Measurements from ENCODE around the gene SMAD7.
"Not testable (repeated sequence)": the region's sequence is repeated elsewhere in the genome, so short reads cannot be mapped to it uniquely, and the experiment has no call there.

SMAD7 gene

DNA sequence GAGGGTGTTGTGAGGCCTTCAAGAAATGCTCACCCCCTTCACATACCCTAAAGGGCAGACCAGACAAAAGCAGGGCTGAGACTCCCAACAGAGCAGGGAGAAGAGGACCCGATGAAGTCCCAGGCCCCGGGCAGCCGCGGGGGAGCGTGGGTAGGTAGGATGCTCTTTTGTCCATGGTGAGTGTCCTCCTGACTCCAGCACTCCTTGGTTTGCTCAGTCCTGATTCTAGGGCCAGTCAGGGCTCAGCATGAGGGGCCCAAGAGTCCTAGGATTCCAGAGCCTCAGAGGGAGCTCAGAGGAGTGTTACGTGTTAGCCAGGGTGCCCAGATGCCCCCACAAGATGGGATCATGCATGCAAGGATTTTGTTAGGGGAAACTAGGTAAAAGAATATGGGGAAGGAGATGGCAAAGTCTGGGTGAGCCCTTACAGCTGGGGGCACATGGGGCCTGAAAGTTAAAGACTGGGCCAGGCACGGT is 64.8 kb downstream of the SMAD7 start:
- in situ Hi-C loops (cut with MboI; ENCODE audit: low sequenced_read_pairs): no loop called here

DNA sequence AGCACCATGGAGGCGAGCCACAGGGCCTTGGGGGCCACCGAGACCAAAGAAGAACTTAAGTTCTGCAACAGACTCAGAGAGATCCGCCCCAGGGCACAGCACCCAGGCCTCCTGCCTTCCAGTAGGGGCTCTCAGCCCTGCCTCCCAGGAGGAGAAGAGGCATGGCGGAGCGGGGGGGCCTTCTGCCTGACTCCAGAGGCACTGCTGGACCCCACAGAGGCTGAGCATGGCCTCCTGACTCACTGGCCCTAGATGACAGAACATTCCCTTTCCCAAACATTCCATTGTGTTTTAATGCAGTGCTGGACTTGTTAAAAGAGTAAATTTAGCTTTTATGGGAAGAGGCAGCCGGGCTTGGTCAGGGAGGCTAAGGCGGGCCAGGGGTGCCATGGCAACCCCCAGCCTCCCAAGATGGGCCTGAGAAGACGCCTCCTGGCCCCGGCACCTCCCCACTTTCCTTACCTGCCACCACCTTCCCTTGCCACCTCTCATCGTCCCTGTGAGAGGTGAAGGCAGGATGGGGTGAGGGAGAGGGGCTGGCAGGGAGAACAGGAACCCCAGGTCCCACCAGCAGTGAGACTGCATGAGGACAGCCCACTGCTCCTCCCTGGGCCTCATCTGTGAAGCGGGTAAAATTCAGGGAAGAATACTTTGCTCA is 65.4 kb downstream of the SMAD7 start:
- in situ Hi-C loops (cut with MboI; ENCODE audit: low sequenced_read_pairs): no loop called here

DNA sequence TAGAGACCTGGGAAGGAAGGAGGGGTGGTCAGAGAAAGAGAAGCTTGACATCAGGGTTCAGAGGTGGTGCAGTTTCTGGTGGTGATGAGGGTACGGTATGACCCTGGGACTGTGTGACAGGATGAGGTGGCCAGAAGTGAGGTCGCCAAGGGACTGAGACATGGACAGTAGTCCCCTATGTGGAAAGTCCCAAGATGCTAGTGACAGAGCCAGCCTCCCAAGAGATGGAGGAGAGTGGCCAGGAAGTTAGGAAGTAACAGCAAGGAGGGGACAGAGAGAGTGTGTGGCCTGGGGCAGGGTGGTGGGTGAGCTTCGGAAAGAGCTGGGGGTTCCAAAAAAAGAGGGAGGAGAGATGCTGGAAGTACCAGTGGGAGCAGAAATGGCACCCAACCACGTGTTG is 66.0 kb downstream of the SMAD7 start:
- in situ Hi-C loops (cut with MboI; ENCODE audit: low sequenced_read_pairs): no loop called here

DNA sequence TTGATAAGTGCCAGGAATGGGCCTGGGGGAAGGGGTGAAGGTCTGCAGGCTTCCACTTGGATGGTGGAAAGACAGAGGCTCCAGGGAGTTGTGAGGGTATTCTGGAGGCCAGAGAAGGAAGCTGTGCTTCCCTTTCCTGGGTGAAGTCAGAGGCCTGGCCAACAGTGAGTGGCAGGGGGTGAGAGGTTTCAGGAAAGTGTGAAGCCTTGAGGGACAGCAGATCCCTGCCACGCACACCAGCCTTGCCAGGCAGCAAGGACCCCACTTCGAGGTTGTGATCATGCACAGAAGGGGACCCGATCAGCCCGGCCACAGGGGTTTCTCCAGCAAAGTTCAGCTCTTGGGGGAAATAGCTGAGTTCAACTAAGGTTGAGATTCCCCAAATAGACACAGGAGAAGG is 66.5 kb downstream of the SMAD7 start:
- in situ Hi-C loops (cut with MboI; ENCODE audit: low sequenced_read_pairs): no loop called here

DNA sequence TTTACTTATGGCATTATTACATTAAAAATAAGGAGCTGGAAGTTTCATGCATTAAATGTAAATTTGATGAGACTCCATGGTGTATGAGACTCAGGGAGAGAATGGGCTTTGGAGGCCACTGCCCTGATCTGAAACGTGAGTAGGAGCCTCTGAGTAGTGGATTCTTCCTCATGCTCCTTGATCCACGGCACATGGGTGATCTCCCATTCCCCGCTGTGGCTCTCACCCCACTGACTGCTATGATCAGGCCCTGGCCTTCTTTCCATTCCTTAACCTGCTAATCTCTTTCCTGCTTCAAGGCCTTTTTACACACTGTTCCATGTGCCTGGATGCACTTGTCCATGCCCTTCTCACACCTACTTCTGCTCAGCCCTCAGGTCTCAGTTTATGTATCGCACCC is 68.4 kb downstream of the SMAD7 start:
- in situ Hi-C loops (cut with MboI; ENCODE audit: low sequenced_read_pairs): no loop called here

DNA sequence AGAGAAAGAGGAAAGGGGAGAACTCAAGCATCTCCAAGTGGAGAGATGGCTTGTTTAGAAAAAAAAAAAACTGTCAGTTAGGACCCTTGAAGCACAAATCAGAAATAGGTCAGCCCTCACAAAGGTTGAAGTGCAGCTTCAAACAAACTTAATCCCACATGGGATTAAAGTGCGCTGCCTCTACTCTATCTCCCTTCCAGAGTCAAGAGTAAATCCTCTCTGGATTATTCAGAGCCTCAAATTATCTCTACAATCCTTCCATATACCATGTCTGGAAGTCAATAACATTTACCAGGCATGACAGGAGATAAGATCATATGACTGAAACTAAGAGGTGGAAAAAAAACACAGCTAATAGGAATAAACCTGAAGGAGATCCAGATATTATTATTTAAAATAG is 69.8 kb downstream of the SMAD7 start:
- in situ Hi-C loops (cut with MboI; ENCODE audit: low sequenced_read_pairs): no loop called here

DNA sequence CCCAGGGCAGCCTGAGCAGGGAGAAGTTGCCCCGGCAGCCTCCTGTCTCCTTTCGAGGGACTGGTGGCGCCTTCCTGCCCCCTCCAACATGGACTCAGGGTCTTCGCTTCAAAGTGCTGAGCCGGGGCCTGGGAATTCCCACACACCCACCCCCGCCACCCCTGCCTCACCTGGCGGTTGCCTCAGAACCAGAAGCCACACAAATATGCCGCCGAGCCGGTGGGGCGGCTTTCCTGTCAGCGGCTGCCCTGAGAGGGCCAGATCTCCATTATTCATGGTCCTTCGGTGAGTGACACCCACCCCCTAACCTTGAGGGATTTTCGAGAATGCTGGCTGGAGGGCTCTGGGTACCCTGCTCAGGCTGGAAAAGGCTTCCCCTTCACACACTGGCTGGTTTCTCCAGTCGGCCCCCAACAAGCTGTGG is 71.7 kb downstream of the SMAD7 start:
- in situ Hi-C loops (cut with MboI; ENCODE audit: low sequenced_read_pairs): no loop called here

DNA sequence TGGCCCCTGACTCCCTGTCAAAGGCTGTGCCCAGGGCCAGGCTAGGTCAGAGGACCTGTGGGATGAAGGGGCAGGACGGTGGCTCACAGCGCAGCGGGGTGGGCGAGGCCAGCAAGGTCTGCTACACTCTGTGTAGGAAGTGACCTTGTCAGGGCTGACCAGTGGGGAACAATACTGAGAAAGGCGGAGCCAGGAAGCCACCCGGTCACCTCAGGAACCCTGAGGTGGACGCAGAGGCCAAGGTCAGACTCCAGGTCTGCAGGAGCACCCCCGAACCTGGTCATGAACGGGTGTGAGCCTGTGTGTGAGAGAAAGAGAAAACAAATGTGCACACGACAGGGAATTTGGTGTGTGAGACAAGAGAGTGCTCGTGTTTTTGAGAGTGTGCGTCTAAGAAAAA is 72.3 kb downstream of the SMAD7 start:
- in situ Hi-C loops (cut with MboI; ENCODE audit: low sequenced_read_pairs): no loop called here

DNA sequence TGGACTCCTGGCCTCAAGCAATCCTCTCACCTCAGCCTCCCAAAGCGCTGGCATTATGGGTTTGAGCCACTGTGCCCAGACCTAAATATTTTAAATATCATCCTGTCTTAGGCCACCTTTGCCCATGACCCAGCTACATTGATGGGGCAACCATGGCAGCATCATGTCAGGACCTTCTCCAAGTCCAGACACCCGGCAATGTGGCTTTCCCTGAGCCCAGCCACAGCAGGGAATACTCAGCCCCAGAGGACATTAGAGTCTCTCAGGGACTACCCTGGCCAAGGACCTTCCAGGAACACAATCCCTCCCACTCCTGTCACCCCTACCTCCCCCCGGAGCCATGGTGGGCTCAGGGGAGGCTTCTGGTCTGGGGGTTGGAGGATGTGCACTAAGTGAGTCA is 72.8 kb downstream of the SMAD7 start:
- in situ Hi-C loops (cut with MboI; ENCODE audit: low sequenced_read_pairs): no loop called here

DNA sequence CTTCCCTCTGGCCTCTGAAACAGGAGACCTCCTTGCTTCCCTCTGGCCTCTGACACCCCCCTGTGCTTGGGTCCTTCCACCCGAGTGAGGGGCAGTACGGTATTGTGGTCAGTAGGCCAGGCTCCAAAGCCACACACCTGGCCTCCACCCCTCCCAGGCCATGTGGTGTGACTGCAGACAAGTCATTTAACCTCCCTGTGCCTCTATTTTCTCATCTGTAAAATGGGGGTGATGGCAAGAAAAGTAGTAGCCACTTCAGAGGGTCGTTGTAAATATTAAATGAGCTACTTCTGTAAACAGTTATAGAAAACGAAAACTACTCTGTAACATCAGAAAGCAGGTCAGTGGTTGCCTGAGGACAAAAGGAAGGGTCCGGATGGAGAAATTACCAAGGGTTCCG is 74.2 kb downstream of the SMAD7 start:
- in situ Hi-C loops (cut with MboI; ENCODE audit: low sequenced_read_pairs): no loop called here

DNA sequence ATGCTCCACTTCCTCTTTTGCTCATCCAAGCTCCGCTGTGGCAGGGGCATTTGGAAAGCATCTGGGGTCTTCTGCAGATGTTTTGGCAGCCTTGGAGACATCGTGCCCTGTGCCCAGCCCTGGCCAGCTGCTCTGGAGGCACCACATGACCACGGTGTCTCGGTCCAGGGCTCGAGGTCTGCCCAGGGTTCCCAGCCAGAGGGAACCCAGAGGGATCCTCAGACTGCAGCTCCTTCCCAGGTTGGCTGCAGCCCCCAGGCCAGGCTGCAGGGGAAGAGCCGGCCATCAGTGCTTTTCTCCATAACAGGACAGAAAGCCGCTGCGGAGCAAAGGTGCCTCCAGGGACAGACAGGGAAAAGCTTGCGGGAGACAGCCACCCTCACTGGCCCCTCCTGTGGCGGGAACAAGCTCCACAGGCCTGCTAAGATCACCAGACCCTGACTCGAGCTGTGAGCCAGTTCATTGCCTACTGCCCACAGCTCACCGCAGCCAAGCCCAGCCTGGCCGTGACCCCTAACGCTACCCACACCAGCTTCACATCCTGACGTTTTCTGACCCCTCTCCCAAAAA is 74.7 kb downstream of the SMAD7 start:
- in situ Hi-C loops (cut with MboI; ENCODE audit: low sequenced_read_pairs): no loop called here

DNA sequence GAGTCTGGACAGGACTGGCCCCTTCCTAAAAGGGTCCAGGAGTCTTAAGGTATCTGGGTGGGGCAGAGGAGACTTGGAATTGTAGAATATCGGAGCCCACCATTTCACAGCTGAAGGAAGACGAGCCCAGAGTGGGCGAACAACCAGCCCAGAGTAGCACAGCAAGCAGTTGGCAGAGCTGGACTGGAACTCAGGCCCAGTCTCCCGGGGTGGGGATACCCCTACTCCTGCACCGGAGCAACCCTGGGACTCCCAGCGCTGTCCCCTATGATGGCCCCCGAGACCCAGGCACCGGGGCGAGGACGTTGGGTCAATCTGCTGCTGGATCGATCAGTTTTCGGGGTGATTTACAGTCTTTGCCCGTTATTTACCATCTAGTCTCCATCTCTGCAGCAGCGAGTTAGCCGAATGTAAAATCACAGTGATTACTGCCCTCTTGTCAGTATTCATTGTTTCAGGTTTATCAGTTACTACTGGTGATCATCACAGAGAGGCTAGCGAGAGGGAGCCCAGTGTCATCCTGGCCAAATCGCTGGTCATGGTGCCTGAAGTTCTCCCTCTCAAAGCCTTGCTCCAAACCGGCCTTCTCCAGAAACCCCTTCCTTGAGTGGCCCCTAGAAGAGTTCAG is 75.3 kb downstream of the SMAD7 start:
- in situ Hi-C loops (cut with MboI; ENCODE audit: low sequenced_read_pairs): no loop called here

DNA sequence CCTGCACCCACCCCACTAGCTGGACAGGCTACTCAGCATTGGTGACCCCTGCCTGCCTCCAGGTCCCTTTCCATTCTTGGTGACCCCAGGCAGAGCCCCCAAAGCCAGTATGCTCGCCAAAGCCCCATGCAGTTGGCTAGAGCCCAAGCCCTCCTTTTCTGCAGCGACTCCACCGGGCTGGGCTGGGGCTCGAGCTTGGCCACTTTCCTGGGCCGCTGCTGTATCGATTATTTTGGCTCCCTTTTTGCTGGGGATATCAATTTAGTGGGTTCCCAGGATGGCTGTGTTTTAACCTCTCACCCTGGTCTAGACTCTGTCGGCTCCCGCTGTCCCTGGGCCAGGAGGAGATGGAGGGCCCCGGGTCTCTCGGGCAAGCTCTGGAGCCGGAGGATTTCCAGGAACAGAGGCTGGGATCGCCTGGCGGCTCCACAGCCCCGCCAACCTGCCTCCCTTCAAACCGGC is 76.0 kb downstream of the SMAD7 start:
- in situ Hi-C loops (cut with MboI; ENCODE audit: low sequenced_read_pairs): no loop called here

DNA sequence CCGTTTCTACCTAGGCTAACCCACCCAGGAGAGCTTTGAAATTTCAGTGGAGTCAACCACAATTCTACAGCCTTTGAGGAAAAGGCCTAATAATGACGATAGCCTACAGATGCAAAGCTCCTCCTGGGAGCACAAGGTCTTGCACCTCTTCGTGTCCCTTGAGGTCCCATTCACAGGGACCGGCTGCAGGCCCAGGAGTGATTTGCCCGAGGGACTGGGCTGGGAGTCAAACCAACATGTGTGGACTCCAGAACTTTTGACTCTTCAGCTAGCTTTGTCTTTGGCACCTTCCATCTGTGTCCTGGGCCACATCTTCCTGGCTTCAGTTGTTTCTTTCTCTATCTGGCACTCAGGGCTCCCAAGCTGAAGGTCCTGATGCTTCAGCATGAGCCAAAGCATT is 76.5 kb downstream of the SMAD7 start:
- in situ Hi-C loops (cut with MboI; ENCODE audit: low sequenced_read_pairs): no loop called here

DNA sequence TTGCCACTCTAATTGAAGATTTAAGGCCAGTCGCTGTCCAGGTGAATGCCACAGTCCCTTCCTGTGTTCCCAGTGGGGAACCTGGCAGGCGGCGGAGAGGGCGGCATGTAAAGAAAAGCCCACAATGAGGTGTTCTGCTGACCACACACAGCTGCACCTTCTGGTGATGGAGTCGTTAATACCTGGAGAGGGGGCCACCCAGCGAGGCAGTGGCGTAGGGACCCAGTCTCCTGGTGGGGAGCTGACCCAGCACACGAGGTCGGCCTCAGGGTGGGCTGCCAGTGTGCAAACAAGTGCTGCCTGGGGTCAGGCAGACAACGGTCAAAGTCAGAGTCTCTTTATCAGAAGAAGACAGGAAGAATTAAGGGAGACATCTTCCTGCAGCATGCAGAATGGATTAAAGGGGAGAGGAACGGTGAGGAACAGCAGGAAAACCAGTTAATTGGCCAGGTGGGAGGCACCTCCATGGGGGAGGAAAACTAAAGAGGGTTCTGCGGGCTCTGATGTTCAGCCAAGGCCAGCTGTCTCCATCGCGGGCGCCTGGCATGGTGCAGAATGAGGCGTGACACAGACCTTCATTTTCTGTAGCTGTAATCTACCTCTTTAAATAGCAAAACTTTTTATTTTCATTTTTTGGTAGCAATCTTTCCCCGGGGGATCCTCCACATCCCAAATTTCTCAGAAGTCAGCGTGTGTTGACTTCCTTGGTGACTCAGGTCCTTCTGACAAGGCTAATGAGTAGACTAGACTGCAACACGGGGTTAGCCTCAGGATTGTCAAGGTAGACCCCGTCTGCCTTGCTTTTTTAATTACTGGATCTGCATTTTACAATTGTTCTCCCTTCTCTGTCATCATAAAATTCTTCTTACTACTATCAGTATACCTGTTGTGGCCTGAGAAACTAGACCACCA is 78.3 kb downstream of the SMAD7 start:
- in situ Hi-C loops (cut with MboI; ENCODE audit: low sequenced_read_pairs): no loop called here

DNA sequence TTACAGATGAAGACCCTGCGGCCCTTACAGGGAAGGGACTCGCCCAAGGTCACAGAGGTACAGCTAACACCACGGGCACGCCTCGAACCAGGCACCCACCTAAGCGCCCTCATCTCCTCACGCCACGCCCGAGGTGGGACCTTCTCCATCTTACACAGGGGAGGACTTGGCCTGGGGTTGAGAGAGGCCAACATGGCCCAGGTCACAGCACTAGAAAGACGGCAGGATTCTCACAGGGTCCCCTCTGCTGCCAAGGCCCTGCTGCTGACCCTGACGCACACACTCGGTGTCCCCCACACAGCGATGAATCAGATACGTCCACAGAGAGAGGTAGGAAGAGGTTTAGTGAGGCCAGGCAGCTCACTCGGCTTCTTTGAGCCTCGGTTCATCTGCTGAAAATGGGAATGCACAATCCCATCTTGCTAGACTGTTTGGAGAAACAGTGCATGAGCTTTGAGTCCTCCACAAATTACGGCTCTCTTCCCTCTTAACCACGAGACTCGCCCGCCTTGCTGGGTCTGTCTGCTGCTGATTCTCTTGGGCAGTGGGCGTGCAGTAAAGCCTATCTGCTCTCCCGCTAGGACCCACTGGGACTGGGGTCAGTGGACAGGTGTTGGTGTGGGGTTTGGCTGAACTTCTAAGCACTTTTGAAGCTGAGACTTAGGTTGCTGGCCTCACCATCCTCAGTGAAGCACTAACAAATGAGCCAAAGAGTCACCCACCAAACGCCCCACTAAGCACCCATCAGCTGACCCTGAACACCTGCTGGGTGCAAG is 79.2 kb downstream of the SMAD7 start:
- in situ Hi-C loops (cut with MboI; ENCODE audit: low sequenced_read_pairs): no loop called here

DNA sequence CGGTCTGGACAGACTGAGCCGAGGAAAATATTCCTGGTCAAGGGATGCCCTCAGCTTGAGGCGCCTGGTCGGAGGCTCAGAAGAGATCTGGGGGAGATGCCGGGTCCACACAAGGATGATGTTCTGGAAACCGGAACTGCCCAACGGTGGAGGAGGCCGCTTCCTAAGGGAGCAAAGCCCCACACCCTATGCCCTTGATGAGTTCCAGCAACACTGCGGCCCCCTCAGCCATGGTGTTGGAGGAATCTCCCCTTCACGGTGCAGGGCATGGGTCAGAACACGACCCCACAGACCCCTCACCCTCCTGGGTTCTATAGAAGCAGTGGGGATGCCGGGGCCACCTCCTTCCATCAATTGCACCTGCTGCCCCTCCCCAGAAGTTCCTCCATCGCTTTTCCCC is 79.8 kb downstream of the SMAD7 start:
- in situ Hi-C loops (cut with MboI; ENCODE audit: low sequenced_read_pairs): not testable (repeated sequence)
